HG02571 (cell line): ENCODE data around the gene KRT1.
"Not testable (repeated sequence)": the region's sequence is repeated elsewhere in the genome, so short reads cannot be mapped to it uniquely, and the experiment has no call there.

Source experiments
- ATAC-seq: cut with Tn5 transposase; IDR thresholded peaks from one replicate; pipeline ENCODE4 v1.9.1; 2021; ENCODE audit warnings: mild to moderate bottlenecking, moderate library complexity; ENCODE audit not compliant: unreplicated experiment

The KRT1 gene

DNA sequence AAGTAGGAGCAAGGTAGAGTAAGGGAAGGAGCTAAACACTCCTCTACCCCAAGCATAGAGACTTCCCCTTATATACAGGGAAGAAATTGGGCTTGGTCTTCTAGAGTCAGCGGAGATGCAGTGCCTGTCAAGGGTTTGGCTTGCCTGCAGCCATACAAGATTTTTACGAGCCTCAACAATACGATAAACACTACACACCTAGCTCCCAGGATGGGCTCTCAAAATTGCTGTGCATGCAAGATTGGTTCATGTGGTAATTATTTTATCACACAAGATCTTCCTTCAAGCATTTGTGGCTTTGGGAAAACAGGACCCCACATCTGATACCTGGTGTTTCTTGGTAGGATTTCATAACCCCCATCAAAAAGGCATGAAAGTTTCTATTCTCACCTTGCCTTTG, at the start of gene KRT1:
Gene KRT1 (minus strand): TSS at position 45 of the 400 bp plus-strand sequence. CDS start 59 bp downstream, outside the sequence.
- ATAC-seq: no peak

GRCh38 chr12:52729147-52729546, 48.9 kb upstream of the KRT1 start:
- no peak for ATAC-seq

- ATAC-seq: no peak
These were observed 48.2 kb upstream of the KRT1 start for GRCh38 chr12:52728374-52728773.

DNA sequence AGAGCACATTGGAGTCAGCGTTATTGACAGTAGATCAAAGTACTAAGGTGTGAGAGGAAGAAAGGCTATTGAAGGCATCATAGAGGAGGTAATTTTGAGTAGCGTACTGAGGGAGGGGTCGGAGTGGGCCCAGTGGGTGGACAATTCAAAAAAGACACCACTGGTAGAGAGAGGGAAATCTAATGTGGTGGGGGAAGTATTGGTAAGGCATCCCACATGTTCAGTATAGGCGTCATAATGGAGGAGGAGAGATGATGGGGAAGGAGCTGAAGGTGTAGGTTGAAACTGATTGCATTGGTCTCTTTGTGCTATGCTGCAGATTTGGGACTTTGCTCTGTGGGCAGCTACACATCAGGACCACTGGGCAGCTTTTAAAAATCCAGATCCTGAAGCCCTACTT, 46.8 kb upstream of the KRT1 start:
- ATAC-seq: no peak

GRCh38 chr12:52726451-52726850, 46.2 kb upstream of the KRT1 start:
- no peak for ATAC-seq

DNA sequence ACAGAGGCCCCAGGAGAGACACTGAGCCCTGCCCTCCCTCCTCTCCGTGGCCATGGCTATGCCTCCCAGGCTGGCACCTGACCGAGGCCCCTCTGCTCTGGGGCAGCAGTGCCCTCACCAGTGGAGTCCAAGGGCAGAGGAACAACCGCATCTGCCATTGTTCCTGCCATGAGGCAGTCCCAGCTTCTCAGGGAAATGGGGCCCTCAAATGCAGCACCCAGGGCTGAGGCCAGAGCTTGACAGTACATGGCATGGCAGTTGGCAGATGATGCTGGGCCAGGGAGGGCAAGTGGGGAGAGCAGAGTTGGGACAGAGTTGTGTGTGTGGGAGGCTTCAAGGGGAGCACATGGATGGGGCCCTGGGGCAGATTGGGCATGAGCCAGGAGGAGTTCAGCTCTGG, 44.2 kb upstream of the KRT1 start:
- ATAC-seq: no peak

DNA sequence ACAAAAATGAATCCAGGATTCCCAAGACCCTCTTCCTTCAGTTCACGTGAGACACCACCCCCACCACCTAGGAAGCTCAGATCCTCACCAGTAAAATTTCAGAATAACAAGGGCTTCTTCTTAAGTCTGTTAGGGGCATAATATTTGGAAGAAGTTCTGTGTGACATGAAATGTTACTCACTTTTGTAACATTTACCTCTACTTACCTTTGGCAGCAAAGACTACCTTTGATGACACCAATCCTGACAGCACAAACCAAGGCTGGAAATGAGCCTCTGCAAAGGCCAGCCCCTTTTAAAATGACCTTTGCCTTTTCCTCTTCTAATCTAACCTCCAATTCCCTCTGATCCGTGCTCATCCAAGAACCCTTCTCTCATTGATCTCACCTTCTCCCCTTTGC, 42.5 kb upstream of the KRT1 start:
- no peak for ATAC-seq

GRCh38 chr12:52721838-52722470, 41.7 kb upstream of the KRT1 start:
- ATAC-seq: no peak

GRCh38 chr12:52720365-52720886, 40.2 kb upstream of the KRT1 start:
- no peak for ATAC-seq

DNA sequence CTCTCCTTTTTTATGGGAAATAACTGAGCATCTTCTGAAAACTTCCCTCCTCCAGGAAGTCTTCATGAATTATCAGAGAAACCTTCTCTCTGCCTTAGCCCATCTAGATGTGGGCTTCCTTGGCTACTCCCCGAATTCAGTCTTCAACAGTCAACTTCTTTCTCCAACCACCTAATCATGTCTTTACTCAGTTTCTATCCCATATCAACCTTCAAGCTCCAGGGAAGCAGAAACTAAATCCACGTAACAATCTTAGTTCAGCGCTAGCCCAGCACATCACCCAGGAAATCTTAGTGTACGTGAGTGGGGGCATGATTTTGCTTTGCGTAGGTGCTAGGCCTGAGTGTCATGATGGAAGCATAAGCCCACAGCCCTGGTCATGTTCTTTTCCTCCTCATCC, 35.9 kb upstream of the KRT1 start:
- ATAC-seq: no peak

GRCh38 chr12:52715416-52715815, 35.2 kb upstream of the KRT1 start:
- no peak for ATAC-seq

DNA sequence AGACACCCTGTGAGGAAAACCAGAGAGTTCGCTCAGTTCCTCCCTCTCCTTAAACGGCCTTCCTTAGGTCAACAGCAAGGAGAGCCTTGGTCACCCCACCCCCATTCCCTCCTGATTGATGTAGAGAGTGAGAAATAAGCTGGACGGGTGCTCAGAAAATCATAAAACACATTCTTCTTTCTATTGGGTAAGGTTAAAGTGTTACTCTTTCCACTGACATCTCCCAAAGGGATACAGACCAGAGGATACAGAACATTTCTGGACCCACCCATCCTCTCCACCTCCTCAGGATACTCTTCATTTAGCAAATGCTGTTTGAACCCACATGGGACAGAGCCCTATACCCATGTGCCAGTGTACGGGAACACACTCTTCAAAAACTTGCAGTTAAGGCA, 34.7 kb upstream of the KRT1 start:
- ATAC-seq: no peak

GRCh38 chr12:52713960-52714886, 34.0 kb upstream of the KRT1 start:
- ATAC-seq: no peak

- not testable (repeated sequence) for ATAC-seq
These were observed 31.9 kb upstream of the KRT1 start for GRCh38 chr12:52712122-52712521.

- no peak for ATAC-seq
These were observed 30.5 kb upstream of the KRT1 start for GRCh38 chr12:52710730-52711129.

DNA sequence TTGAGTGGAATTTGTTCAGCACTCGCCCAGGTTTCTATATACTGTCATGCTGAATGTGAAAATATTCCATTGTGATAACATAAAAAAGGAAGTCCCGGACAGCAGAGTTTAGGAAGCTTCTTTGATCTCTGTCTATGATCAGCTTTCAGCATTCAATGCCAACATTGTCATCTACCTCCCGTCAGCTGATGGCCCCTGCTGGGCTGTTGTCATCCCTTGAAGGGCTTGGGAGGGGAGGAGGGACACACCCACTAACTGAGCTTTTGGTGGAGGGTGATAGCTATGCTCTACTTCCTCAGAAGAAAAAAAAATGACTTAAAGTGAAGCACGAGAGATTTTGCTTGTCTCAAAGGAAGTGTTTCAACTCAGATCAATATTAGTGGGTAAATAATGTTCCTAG, 27.8 kb upstream of the KRT1 start:
- no peak for ATAC-seq

DNA sequence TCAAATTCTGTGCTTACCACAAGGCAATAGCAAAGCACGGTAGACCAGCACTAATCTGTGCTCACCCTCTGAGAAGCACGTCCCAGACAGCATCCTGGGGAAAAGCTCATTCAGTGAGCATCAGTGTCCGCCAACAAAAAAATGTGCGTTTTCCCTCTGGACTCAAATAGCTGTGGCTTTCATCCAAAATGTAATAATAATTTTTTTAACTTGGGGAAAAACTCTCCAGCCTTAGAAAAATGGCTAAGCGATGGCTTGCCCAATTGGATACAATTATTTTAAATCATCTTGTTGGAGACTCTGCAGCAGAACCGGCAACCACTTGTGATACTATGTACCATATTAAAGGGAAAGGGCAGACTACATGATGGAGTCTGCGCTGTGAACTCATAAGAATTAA, 24.3 kb upstream of the KRT1 start:
- ATAC-seq: no peak

DNA sequence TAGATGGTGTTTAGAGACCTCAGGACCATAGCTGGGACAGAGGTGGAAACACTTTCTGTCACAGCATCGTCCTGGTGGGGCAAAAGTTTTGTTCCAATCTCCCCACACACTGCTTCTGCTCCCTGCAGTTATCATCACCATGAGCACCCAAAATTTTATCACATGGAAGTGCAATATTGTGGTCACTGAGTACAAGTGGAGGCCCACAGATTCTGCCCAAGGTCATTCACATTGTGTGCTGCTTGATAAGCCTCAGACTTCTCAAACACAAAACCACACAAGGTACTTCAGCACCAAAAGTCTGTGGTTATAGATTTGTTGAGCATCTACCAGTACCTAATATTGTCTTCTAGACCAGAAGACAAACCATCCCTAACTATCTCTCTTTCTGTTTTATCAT, 23.7 kb upstream of the KRT1 start:
- no peak for ATAC-seq

GRCh38 chr12:52703424-52703823, 23.2 kb upstream of the KRT1 start, which contains the start of gene KRT77:
TSS of gene KRT77 (minus strand) at chr12:52703524. CDS start at chr12:52703434, 90 bp downstream.
- no peak for ATAC-seq

DNA sequence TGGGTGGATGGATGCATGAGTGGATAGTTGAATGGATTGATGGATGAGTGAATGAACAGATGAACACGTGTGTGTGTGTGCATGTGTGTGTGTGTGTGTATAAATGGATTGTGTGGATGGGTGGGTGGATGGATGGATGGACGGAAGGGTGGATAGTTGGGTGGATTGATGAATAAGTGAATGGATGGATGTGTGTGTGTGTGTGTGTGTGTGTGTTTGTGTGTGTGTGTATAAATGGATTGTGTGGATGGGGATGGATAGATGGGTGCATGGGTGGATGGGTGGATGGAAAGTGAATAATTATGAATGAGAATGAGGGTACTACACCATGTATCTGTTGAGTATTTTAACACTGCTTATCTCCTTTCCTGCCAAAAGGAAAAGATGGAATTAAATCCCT, 22.1 kb upstream of the KRT1 start:
- no peak for ATAC-seq

DNA sequence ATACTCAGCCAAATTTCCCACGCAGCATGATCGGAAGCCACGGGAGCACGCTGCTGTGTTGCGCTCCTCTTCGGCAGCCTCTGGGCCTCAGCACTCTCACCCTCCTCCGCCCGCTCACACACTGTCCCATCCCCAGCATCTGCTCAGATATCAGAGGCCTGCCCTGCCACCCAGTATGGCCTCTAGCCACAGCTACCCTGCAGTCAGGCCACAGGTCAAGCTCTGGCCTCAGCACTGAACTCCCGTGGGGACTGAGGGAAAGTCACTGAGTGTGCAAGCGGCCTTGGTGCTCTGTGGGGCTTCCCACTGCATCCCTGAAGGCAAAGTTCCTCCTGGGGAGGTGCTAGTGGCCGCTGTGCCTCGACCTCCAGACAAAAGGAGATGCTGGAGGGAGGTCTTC, 21.1 kb upstream of the KRT1 start:
- ATAC-seq: no peak

GRCh38 chr12:52699960-52700359, 19.8 kb upstream of the KRT1 start:
- ATAC-seq: no peak
